ENCODE measurements around the gene ALS2.

ALS2 gene

DNA sequence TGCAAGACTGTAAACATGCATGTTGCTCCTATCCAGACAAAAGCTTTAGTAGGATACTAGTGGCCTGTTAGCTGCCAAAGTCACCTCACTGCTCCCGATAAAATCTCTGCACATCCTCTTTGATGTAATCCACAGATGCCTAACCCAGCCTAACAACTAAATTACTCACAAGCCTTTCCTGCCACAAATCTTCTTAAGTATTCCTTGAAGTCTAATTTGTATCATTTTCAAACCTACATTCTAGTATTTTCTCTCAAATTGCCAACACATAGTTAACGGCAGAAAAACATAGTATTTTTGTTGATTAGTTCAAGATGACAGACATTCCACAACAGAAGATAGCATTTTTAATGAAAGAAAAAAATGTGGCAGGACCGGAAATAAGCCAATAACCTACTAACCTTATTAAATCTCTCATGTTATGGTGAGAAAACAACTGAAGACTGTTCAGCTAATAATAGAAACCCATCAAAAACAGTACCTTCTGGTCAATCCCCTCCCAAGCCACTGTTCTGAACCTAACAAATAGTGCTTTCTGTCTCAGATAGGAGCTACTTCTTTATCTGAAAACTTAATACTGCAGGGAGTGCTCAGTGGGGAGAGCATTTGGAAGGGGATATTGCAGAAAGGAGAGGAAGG lies 82.0 kb downstream of the ALS2 start, which contains the start of gene MPP4:
Gene MPP4, minus strand, starts transcription at position 57 of the 639 bp plus-strand sequence. CDS start 4,690 bp downstream, outside the sequence.
- Histone ChIP-seq H3K27ac (ENCODE audit: low read depth, low read length) (peak within 1 kb of the TSS; percentile 52), H3K4me3 (ENCODE audit: low read depth in 1 of 5, low read length in 5 of 5) (no peak within 1 kb of the TSS), H3K4me1 (ENCODE audit: control insufficient read depth in 5 of 5, insufficient read depth in 5 of 5, low read length in 5 of 5) (peaks cover 0 to 28% (median 0%) of the 10 kb centered on the region in 5 donors), H3K9me3 (ENCODE audit: control insufficient read depth in 5 of 5, low read length in 5 of 5) (no peaks in the 10 kb centered on the region), H3K9ac (ENCODE audit: low read length in 5 of 5) (no peak within 1 kb of the TSS), H3K27me3 (ENCODE audit: control insufficient read depth in 5 of 5, insufficient read depth in 4 of 5, low read length in 5 of 5) (no peaks in the 10 kb centered on the region), H3K36me3 (ENCODE audit: control insufficient read depth in 5 of 5, insufficient read depth in 5 of 5, low read length in 5 of 5) (peaks cover 15 to 26% (median 24%) of the 10 kb centered on the region in 5 donors)

DNA sequence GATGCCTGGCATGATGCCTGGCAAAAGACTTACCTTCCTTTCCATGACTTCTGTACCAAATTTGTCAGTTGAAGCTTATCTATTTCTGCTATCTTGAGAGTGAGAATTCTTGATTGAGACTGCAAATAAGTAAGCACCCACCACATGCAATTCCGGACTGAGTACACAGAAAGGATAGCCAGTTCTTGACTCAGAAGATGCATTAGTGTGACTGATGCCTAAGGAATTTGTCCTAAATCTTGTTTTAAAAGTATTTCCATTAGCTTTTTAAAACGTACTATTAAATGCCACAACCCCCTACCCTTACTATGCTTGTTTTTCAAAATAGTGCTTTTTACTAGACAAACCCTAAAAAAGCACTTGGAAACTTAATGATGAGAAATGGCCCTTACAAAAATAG lies 82.8 kb downstream of the ALS2 start:
- Histone ChIP-seq H3K27ac (ENCODE audit: low read depth, low read length) (peak overlapping the region; percentile 52), H3K36me3 (ENCODE audit: control insufficient read depth in 5 of 5, insufficient read depth in 5 of 5, low read length in 5 of 5) (peaks cover 14 to 20% (median 19%) of the 10 kb centered on the region in 5 donors), H3K4me3 (ENCODE audit: low read depth in 1 of 5, low read length in 5 of 5) (no peak overlapping the region)

DNA sequence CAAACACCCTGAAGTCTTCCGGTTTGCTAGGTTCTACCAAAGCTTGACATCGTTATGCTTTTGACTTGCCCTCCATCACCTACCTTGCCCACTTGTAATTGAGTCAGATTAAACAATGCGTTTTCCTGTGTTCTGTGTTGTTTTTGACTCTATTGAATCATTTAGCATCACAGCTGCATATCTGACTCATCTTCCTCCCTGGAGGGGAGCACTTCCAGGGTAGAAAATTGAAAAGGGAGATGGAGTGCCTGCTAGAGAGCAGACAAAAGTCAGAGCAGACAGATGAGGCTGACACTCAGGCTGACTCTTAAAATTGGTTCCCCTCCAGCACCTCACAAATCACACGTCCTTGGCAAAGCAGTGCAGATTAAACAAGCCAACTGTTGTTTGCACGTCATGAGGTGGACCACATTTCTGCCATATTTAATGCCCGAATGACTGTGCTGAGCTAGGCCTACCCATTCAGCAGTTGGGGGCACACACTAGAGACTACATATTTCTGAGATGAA lies 84.5 kb downstream of the ALS2 start:
- Histone ChIP-seq H3K4me1 (ENCODE audit: control insufficient read depth in 5 of 5, insufficient read depth in 5 of 5, low read length in 5 of 5) (peaks cover 0 to 28% (median 0%) of the 10 kb centered on the region in 5 donors), H3K9me3 (ENCODE audit: control insufficient read depth in 5 of 5, low read length in 5 of 5) (no peaks in the 10 kb centered on the region)

More for the DNA sequence above, 82.8 kb downstream of the ALS2 start:
- Histone ChIP-seq H3K4me1 (ENCODE audit: control insufficient read depth in 5 of 5, insufficient read depth in 5 of 5, low read length in 5 of 5) (peaks cover 0 to 28% (median 0%) of the 10 kb centered on the region in 5 donors), H3K27me3 (ENCODE audit: control insufficient read depth in 5 of 5, insufficient read depth in 4 of 5, low read length in 5 of 5) (no peaks in the 10 kb centered on the region), H3K9ac (ENCODE audit: low read length in 5 of 5) (no peak overlapping the region), H3K9me3 (ENCODE audit: control insufficient read depth in 5 of 5, low read length in 5 of 5) (no peaks in the 10 kb centered on the region)

DNA sequence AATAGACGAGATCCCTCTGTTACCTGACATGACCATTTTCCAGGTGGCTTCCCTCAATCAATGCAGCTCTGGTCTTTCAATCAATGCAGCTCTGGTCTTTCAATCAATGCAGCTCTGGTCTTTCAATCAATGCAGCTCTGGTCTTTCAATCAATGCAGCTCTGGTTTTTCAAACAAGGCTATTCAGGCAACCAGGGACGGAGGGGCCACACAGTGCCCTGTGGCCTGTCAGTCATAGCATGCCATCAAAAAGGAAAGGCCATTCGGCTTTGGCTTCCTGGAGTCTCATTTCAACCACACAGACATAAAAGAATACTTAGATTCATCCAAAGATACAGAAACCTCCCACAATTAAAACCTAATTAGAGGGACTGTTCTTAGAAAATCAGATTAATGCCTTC lies 95.6 kb downstream of the ALS2 start:
- Histone ChIP-seq H3K9ac (ENCODE audit: low read length in 5 of 5) (no peak overlapping the region), H3K36me3 (ENCODE audit: control insufficient read depth in 5 of 5, insufficient read depth in 5 of 5, low read length in 5 of 5) (no peaks in the 10 kb centered on the region), H3K27me3 (ENCODE audit: control insufficient read depth in 5 of 5, insufficient read depth in 4 of 5, low read length in 5 of 5) (peaks cover 0 to 3% (median 0%) of the 10 kb centered on the region in 5 donors), H3K4me1 (ENCODE audit: control insufficient read depth in 5 of 5, insufficient read depth in 5 of 5, low read length in 5 of 5) (peaks cover 0 to 2% (median 0%) of the 10 kb centered on the region in 5 donors), H3K4me3 (ENCODE audit: low read depth in 1 of 5, low read length in 5 of 5) (no peak overlapping the region), H3K9me3 (ENCODE audit: control insufficient read depth in 5 of 5, low read length in 5 of 5) (no peaks in the 10 kb centered on the region), H3K27ac (ENCODE audit: low read depth, low read length) (no peak overlapping the region)

More for the DNA sequence above, 84.5 kb downstream of the ALS2 start:
- Histone ChIP-seq H3K36me3 (ENCODE audit: control insufficient read depth in 5 of 5, insufficient read depth in 5 of 5, low read length in 5 of 5) (peaks cover 7 to 9% (median 7%) of the 10 kb centered on the region in 5 donors), H3K27me3 (ENCODE audit: control insufficient read depth in 5 of 5, insufficient read depth in 4 of 5, low read length in 5 of 5) (no peaks in the 10 kb centered on the region), H3K4me3 (ENCODE audit: low read depth in 1 of 5, low read length in 5 of 5) (no peak overlapping the region), H3K9ac (ENCODE audit: low read length in 5 of 5) (no peak overlapping the region), H3K27ac (ENCODE audit: low read depth, low read length) (no peak overlapping the region)

DNA sequence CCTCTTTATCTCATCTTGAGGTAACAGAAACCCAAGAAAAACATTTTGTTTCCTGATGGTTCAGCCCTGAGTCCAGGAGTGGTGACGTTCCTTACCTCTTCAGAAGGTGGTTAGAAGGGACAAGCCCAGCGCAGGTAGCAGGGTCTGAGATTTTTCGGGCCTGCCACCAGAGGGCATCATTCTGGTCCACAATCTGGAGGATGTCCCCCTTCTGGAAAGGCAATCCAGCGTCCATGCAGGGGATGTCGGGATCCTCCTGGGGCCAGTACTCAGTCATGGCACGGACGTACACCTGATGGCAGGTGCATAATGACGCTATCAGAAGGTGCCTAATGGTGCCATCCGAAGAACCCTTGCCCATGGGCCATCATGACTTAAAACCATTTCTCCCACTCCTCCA lies 100.0 kb downstream of the ALS2 start:
- Histone ChIP-seq H3K9ac (ENCODE audit: low read length in 5 of 5) (no peak overlapping the region), H3K4me3 (ENCODE audit: low read depth in 1 of 5, low read length in 5 of 5) (no peak overlapping the region), H3K4me1 (ENCODE audit: control insufficient read depth in 5 of 5, insufficient read depth in 5 of 5, low read length in 5 of 5) (peaks cover 0 to 2% (median 0%) of the 10 kb centered on the region in 5 donors), H3K27ac (ENCODE audit: low read depth, low read length) (no peak overlapping the region), H3K27me3 (ENCODE audit: control insufficient read depth in 5 of 5, insufficient read depth in 4 of 5, low read length in 5 of 5) (peaks cover 0 to 3% (median 0%) of the 10 kb centered on the region in 5 donors), H3K9me3 (ENCODE audit: control insufficient read depth in 5 of 5, low read length in 5 of 5) (no peaks in the 10 kb centered on the region), H3K36me3 (ENCODE audit: control insufficient read depth in 5 of 5, insufficient read depth in 5 of 5, low read length in 5 of 5) (no peaks in the 10 kb centered on the region)

DNA sequence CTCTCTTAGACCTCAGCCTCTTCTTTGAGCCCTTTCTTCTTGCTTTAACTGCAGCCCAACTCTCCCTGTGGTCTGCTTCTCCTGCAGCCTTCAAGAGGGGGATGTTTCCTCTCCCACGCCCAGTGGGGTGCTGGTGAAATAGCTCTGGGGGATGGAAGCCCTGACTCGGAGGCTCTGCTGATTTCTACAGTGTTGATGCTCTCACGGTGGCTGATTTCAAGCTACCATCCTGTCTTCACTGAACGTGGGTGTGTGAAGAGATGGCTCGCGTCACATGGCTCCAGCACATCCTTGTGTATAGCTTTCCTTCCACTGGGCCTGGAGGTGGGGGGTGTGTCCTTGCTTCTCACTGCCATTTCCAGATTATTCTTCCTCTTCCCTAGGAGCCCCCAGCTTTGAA lies 102.3 kb downstream of the ALS2 start:
- Histone ChIP-seq H3K27me3 (ENCODE audit: control insufficient read depth in 5 of 5, insufficient read depth in 4 of 5, low read length in 5 of 5) (peaks cover 0 to 3% (median 0%) of the 10 kb centered on the region in 5 donors), H3K9ac (ENCODE audit: low read length in 5 of 5) (no peak overlapping the region), H3K9me3 (ENCODE audit: control insufficient read depth in 5 of 5, low read length in 5 of 5) (no peaks in the 10 kb centered on the region), H3K36me3 (ENCODE audit: control insufficient read depth in 5 of 5, insufficient read depth in 5 of 5, low read length in 5 of 5) (no peaks in the 10 kb centered on the region), H3K27ac (ENCODE audit: low read depth, low read length) (no peak overlapping the region), H3K4me3 (ENCODE audit: low read depth in 1 of 5, low read length in 5 of 5) (no peak overlapping the region), H3K4me1 (ENCODE audit: control insufficient read depth in 5 of 5, insufficient read depth in 5 of 5, low read length in 5 of 5) (peaks cover 0 to 2% (median 0%) of the 10 kb centered on the region in 5 donors)

DNA sequence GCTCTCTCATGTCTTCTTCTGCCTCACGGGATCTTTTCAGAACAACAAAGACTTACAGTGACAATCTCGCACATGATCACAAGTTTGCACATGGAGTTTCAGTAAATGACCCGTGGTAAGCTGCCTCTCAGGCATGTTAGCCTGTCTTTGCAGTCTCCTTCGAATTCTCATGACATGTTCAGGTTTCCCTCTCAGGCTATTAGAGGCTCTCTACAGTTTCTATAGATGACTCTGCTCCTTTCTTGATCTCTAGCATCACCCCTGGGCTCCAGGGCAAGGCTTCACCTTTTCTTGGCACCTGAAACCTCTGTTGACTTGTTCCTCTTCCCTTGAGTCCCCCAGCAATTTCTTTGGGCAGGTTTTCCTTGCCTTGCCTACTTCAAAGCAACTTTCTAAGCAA lies 105.3 kb downstream of the ALS2 start:
- no peaks in the 10 kb centered on the region for H3K4me1 ChIP-seq (ENCODE audit: control insufficient read depth in 5 of 5, insufficient read depth in 5 of 5, low read length in 5 of 5)
- H3K27me3 ChIP-seq (ENCODE audit: control insufficient read depth in 5 of 5, insufficient read depth in 4 of 5, low read length in 5 of 5): no peaks in the 10 kb centered on the region
- no peak overlapping the region for H3K27ac ChIP-seq (ENCODE audit: low read depth, low read length)
- H3K4me3 ChIP-seq (ENCODE audit: low read depth in 1 of 5, low read length in 5 of 5): no peak overlapping the region
- no peaks in the 10 kb centered on the region for H3K9me3 ChIP-seq (ENCODE audit: control insufficient read depth in 5 of 5, low read length in 5 of 5)
- no peak overlapping the region for H3K9ac ChIP-seq (ENCODE audit: low read length in 5 of 5)
- no peaks in the 10 kb centered on the region for H3K36me3 ChIP-seq (ENCODE audit: control insufficient read depth in 5 of 5, insufficient read depth in 5 of 5, low read length in 5 of 5)

DNA sequence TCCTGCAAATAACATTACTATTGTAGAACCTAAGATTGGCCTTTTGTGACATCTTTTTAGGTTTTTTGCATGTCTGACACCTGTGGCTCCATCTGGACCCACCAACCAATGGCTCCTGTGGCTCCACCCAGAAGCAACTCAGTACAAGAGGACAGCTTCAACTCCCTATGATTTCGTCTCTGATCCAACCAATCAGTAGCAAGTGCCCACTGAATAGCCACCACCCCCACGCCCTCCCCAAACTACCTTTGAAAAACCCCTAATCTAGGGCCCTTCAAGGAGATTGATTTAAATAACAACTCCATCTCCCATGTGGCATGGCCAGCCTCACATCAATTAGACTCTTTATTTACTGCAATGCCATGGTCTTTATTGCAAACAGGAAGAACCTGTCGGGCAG lies 105.9 kb downstream of the ALS2 start:
- Histone ChIP-seq H3K27me3 (ENCODE audit: control insufficient read depth in 5 of 5, insufficient read depth in 4 of 5, low read length in 5 of 5) (no peaks in the 10 kb centered on the region), H3K27ac (ENCODE audit: low read depth, low read length) (no peak overlapping the region), H3K4me3 (ENCODE audit: low read depth in 1 of 5, low read length in 5 of 5) (no peak overlapping the region), H3K9me3 (ENCODE audit: control insufficient read depth in 5 of 5, low read length in 5 of 5) (no peaks in the 10 kb centered on the region), H3K4me1 (ENCODE audit: control insufficient read depth in 5 of 5, insufficient read depth in 5 of 5, low read length in 5 of 5) (no peaks in the 10 kb centered on the region), H3K36me3 (ENCODE audit: control insufficient read depth in 5 of 5, insufficient read depth in 5 of 5, low read length in 5 of 5) (no peaks in the 10 kb centered on the region), H3K9ac (ENCODE audit: low read length in 5 of 5) (no peak overlapping the region)

DNA sequence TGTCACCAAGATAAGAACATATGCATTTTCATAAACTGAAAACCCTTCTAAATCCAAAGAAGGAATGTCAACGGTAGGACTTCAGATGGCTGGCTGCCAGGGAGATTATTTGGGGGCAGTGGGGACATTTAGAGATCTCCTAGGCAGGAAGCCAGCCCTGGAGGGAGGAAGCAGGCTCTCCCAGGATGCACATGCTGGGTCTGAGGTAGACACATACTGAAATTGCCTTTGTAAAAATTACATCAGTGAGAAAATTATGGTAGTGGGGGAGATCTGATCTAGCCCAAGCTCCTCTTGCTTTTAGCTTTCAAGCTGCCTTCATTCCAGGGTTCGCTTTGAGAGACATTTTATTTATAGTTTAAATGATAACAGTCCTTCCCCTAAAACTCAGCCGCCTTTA lies 106.4 kb downstream of the ALS2 start:
- no peak overlapping the region for H3K4me3 ChIP-seq (ENCODE audit: low read depth in 1 of 5, low read length in 5 of 5)
- no peak overlapping the region for H3K9ac ChIP-seq (ENCODE audit: low read length in 5 of 5)
- H3K9me3 ChIP-seq (ENCODE audit: control insufficient read depth in 5 of 5, low read length in 5 of 5): no peaks in the 10 kb centered on the region
- no peaks in the 10 kb centered on the region for H3K4me1 ChIP-seq (ENCODE audit: control insufficient read depth in 5 of 5, insufficient read depth in 5 of 5, low read length in 5 of 5)
- no peaks in the 10 kb centered on the region for H3K36me3 ChIP-seq (ENCODE audit: control insufficient read depth in 5 of 5, insufficient read depth in 5 of 5, low read length in 5 of 5)
- H3K27me3 ChIP-seq (ENCODE audit: control insufficient read depth in 5 of 5, insufficient read depth in 4 of 5, low read length in 5 of 5): no peaks in the 10 kb centered on the region
- H3K27ac ChIP-seq (ENCODE audit: low read depth, low read length): no peak overlapping the region

DNA sequence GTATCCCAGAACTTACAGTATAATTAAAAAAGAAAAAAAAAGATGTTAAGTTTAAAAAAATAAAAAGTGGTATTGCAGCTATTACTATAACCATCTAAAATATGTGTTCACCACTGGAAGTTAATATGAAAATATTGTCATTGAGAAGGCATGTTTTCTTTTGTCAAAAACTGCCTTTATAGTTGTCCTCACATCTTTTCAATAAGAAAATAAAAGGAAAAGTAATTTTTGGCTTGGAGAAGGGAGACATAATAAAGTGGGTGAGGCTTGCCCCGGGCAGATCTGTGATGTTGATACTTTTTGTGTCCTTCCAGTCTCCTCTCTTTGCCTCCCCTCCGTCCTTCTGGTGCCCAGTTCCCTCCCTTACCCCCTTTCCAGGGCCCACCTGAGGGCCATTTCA lies 107.2 kb downstream of the ALS2 start:
- no peaks in the 10 kb centered on the region for H3K9me3 ChIP-seq (ENCODE audit: control insufficient read depth in 5 of 5, low read length in 5 of 5)
- H3K36me3 ChIP-seq (ENCODE audit: control insufficient read depth in 5 of 5, insufficient read depth in 5 of 5, low read length in 5 of 5): no peaks in the 10 kb centered on the region
- H3K27ac ChIP-seq (ENCODE audit: low read depth, low read length): no peak overlapping the region
- no peaks in the 10 kb centered on the region for H3K27me3 ChIP-seq (ENCODE audit: control insufficient read depth in 5 of 5, insufficient read depth in 4 of 5, low read length in 5 of 5)
- no peaks in the 10 kb centered on the region for H3K4me1 ChIP-seq (ENCODE audit: control insufficient read depth in 5 of 5, insufficient read depth in 5 of 5, low read length in 5 of 5)
- no peak overlapping the region for H3K9ac ChIP-seq (ENCODE audit: low read length in 5 of 5)
- no peak overlapping the region for H3K4me3 ChIP-seq (ENCODE audit: low read depth in 1 of 5, low read length in 5 of 5)

All from subcutaneous abdominal adipose tissue (tissue), 5 donors.